K562 (cell line): ENCODE data around the gene MPHOSPH10. TPM values are rescaled to one million over a fixed set of nuclear protein-coding genes. Genes with fewer than 3 reads are reported as not detected.

Source experiments
- ATAC-seq: fragments of 200-7000 bp; cut with Tn5 transposase; 3 replicates; pipeline ENCODE4 v1.9.1; 2020; ENCODE audit warnings: moderate library complexity
- BruUV-seq: library from RNA; stranded (reverse); fragments of 400-500 nt; replicated peaks from 2 replicates; lab custom pipeline; 2021; lab: Mats Ljungman, UMichigan
- CTCF ChIA-PET: fragments of 300-600 bp; formaldehyde crosslinking; extraction: SDS; loops from one replicate; lab custom pipeline; 2021; ENCODE audit warnings: low intra/inter-chr PET ratio; lab: Yijun Ruan, JAX
- POLR2A ChIA-PET: fragments of 300-600, 350-650 bp; sonication (Branson Sonifier 250); formaldehyde crosslinking; extraction: SDS; loops from one replicate; lab custom pipeline; 2021; ENCODE audit warnings: antibody characterized with exemption, inconsistent platforms; lab: Yijun Ruan, JAX
- DNase-seq, 4 experiments: peaks; one replicate each; pipeline versions ENCODE4 v3.0.0 to v3.0.0-alpha.2; 2011 to 2018; ENCODE audit warnings: low spot score in 3 of 4, mixed read lengths in 3 of 4; ENCODE audit errors: extremely low read depth in 1 of 4
- FAIRE-seq: peaks from 2 replicates; lab custom pipeline; 2011; peaks lifted over from hg19 to GRCh38; lab: Jason Lieb, UNC
- H2AFZ ChIP-seq: 2 replicates; pipeline ENCODE4 v1.6.0; 2011; ENCODE audit warnings: low read depth, low read length, control low read depth, inconsistent platforms
- H3K27ac ChIP-seq: fragments of 200-600 bp; 3 replicates; pipeline ENCODE4 v1.8.0; 2011; ENCODE audit warnings: low read depth, mild to moderate bottlenecking, control low read depth, inconsistent platforms, low read length, moderate library complexity, mixed read lengths; ENCODE audit errors: extremely low read depth
- H3K27me3 ChIP-seq, 2 experiments: fragments of 300-600 bp in 1 of 2; 2 replicates in 1 of 2; 3 replicates in 1 of 2; pipeline versions ENCODE4 v1.6.0 to v1.8.0; 2011; ENCODE audit warnings: inconsistent platforms in 2 of 2, low read length in 2 of 2, mild to moderate bottlenecking in 1 of 2, mixed read lengths in 1 of 2, moderate library complexity in 1 of 2; ENCODE audit not compliant: control insufficient read depth in 2 of 2, insufficient read depth in 2 of 2
- H3K36me3 ChIP-seq: fragments of 300-600 bp; 3 replicates; pipeline ENCODE4 v1.8.0; 2011; ENCODE audit warnings: mild to moderate bottlenecking, low read length, inconsistent platforms; ENCODE audit not compliant: control insufficient read depth, insufficient read depth
- H3K4me1 ChIP-seq, 2 experiments: fragments of 200-600 bp in 1 of 2; replicated peaks in 1 of 2; 2 replicates in 1 of 2; 3 replicates in 1 of 2; pipeline versions ENCODE4 v1.5.1 to v1.8.0; 2011; ENCODE audit warnings: inconsistent platforms in 2 of 2, low read length in 2 of 2, mild to moderate bottlenecking in 1 of 2, mixed read lengths in 1 of 2, moderate library complexity in 1 of 2; ENCODE audit not compliant: control insufficient read depth in 2 of 2, insufficient read depth in 2 of 2
- H3K4me2 ChIP-seq: 2 replicates; pipeline ENCODE4 v1.6.1; 2011; ENCODE audit warnings: low read length, control low read depth, inconsistent platforms, mixed read lengths; ENCODE audit not compliant: insufficient read depth
- H3K4me3 ChIP-seq: fragments of 200-600 bp; sonication (generic), shearing (Covaris generic); 2 replicates; pipeline ENCODE4 v1.5.1; 2016; ENCODE audit warnings: control low read depth, inconsistent platforms
- H3K79me2 ChIP-seq: fragments of 200-600 bp; 3 replicates; pipeline ENCODE4 v1.8.0; 2011; ENCODE audit warnings: low read length, inconsistent platforms; ENCODE audit not compliant: control insufficient read depth, insufficient read depth
- H3K9ac ChIP-seq, 2 experiments: 2 replicates each; pipeline versions ENCODE4 v1.6.0 to v1.6.1; 2011; ENCODE audit warnings: low read depth in 2 of 2, low read length in 2 of 2, control low read depth in 1 of 2, inconsistent platforms in 1 of 2, mild to moderate bottlenecking in 1 of 2, mixed read lengths in 1 of 2; ENCODE audit not compliant: insufficient read depth in 1 of 2
- H3K9me1 ChIP-seq: one replicate; pipeline ENCODE4 v1.6.0; 2011; ENCODE audit warnings: inconsistent platforms, mild to moderate bottlenecking, low read length, moderate library complexity; ENCODE audit not compliant: control insufficient read depth, insufficient read depth
- H3K9me3 ChIP-seq: replicated peaks from 2 replicates; pipeline ENCODE4 v1.5.1; 2011; ENCODE audit warnings: low read depth, low read length, inconsistent platforms; ENCODE audit not compliant: control insufficient read depth, insufficient read depth
- H4K20me1 ChIP-seq: replicated peaks from 2 replicates; pipeline ENCODE4 v1.6.1; 2011; ENCODE audit warnings: low read length, inconsistent platforms, mixed read lengths; ENCODE audit not compliant: control insufficient read depth, insufficient read depth
- CBFA2T3 ChIP-seq: fragments of 450-650 bp; IDR thresholded peaks from 2 replicates; pipeline ENCODE4 v1.6.1; 2017
- HDAC6 ChIP-seq: IDR thresholded peaks from 2 replicates; pipeline ENCODE4 v1.6.1; 2012; ENCODE audit warnings: low read depth, mild to moderate bottlenecking, control low read depth, inconsistent platforms, low read length, moderate library complexity
- HOMEZ ChIP-seq: fragments of 250-450 bp; sonication (Bioruptor Pico); IDR thresholded peaks from 2 replicates; pipeline ENCODE4 v1.4.0; 2020; ENCODE audit warnings: mild to moderate bottlenecking, moderate library complexity
- KAT7 ChIP-seq: sonication (generic); formaldehyde crosslinking; IDR thresholded peaks from 2 replicates; pipeline ENCODE4 v1.8.0; 2022; ENCODE audit warnings: missing genetic modification reagents, mild to moderate bottlenecking, borderline replicate concordance
- MYNN ChIP-seq, 2 experiments: sonication (generic); formaldehyde crosslinking in 1 of 2; IDR thresholded peaks; 2 replicates each; pipeline versions ENCODE4 v1.5.0 to v1.6.1; 2016 to 2020; ENCODE audit warnings: antibody characterized with exemption in 1 of 2, missing genetic modification reagents in 1 of 2
- RAD51 ChIP-seq: fragments of 450-650 bp; IDR thresholded peaks from 2 replicates; pipeline ENCODE4 v1.7.1; 2016; ENCODE audit warnings: low read depth, mild to moderate bottlenecking, borderline replicate concordance
- RBM25 ChIP-seq: fragments of 200-400 bp; formaldehyde crosslinking; IDR thresholded peaks from 2 replicates; pipeline ENCODE4 v1.6.1; 2018; ENCODE audit warnings: low read length, low read depth, moderate library complexity; ENCODE audit not compliant: severe bottlenecking
- TFE3 ChIP-seq: fragments of 450-650 bp; formaldehyde crosslinking; IDR thresholded peaks from 2 replicates; pipeline ENCODE4 v1.4.0; 2020; ENCODE audit warnings: mild to moderate bottlenecking, mixed read lengths
- THRA ChIP-seq: fragments of 450-650 bp; IDR thresholded peaks from 2 replicates; pipeline ENCODE4 v1.6.1; 2017; ENCODE audit warnings: mild to moderate bottlenecking, moderate library complexity
- THRB ChIP-seq: fragments of 450-650 bp; formaldehyde crosslinking; conservative IDR thresholded peaks from 2 replicates; pipeline ENCODE4 v1.4.0; 2022; ENCODE audit warnings: mild to moderate bottlenecking, missing genetic modification characterization
- U2AF1 ChIP-seq: fragments of 200-400 bp; formaldehyde crosslinking; optimal IDR thresholded peaks from 2 replicates; pipeline ENCODE3; 2017; ENCODE audit warnings: mild to moderate bottlenecking, low read depth, low read length, moderate library complexity
- WGBS: fragments of 100-300 bp; shearing (Covaris generic); methylation state at CpG from one replicate; pipeline ENCODE4 v1.1.6; 2016; ENCODE audit warnings: low coverage, mixed read lengths; ENCODE audit not compliant: insufficient coverage; ENCODE audit errors: missing lambda C conversion rate; 5-methylcytosine and 5-hydroxymethylcytosine counted together
- in situ Hi-C: fragments of 300-500 bp; cut with MboI; formaldehyde crosslinking; loops from 4 replicates; pipeline ENCODE4 v1.15.0; 2018; ENCODE audit warnings: inconsistent platforms, mixed read lengths
- intact Hi-C: fragments of 100-400 bp; cut with micrococcal nuclease; formaldehyde crosslinking; loops from 2 replicates; pipeline ENCODE4 v1.14.2; 2022
- polyA plus RNA-seq, 8 experiments: library from polyadenylated mRNA; depleted of rRNA in 4 of 8; stranded (reverse) in 5 of 8; unstranded in 3 of 8; fragments of >200 nt; fragmentation: Nextera tagmentation in 2 of 8; fragmentation: Illumina TruSeq in 1 of 8; extraction: Ambion mirVana in 2 of 8; extraction: Trizol in 1 of 8; gene quantifications; 2 replicates each; pipeline versions ENCODE4 v1.2.1 to v1.2.3, GENCODE V29; 2011 to 2014; ENCODE audit warnings: inconsistent platforms in 1 of 8, missing spikeins in 1 of 8
- total RNA-seq, 7 experiments: library from RNA; depleted of rRNA in 6 of 7; stranded (reverse); fragments of >200 nt in 6 of 7; fragmentation: Illumina TruSeq in 2 of 7; extraction: Trizol in 2 of 7; gene quantifications; 2 replicates each; pipeline versions ENCODE4 v1.2.1 to v1.2.3, GENCODE V29; 2011 to 2021; ENCODE audit warnings: low replicate concordance in 1 of 7

MPHOSPH10 gene
- total and polyA plus RNA-seq, 9 of the 15 experiments (the other 6 are each of a cell fraction or from before 2014, with no cell fraction given): 36.8 to 83.7 (median 58.5) TPM

- Histone ChIP-seq H3K36me3 (peaks cover under 1% of the 10 kb centered on the region; the same call in 1 of the 3 replicates), H3K27me3 (no peaks in the 10 kb centered on the region), H2AFZ (0 out of 2 replicates have a peak overlapping the region, but pooled peaks have one; percentile 28), H3K4me1 (no peaks in the 10 kb centered on the region), H3K4me2 (no peak overlapping the region), H3K4me3 (no peak overlapping the region), H3K9me1 (no peaks in the 10 kb centered on the region), H3K79me2 (no peaks in the 10 kb centered on the region), H3K9ac (no peak overlapping the region), H3K27ac (no peak overlapping the region), H3K9me3 (no peaks in the 10 kb centered on the region), H4K20me1 (no peaks in the 10 kb centered on the region)
- DNase-seq (no peak), FAIRE-seq (no peak), ATAC-seq (no peak)
- ChIA-PET POLR2A (interaction anchor here (0.8 to 1.8 kb wide), 4 partner anchors 14 to 1848 kb away, joined by 3 to 4 read pairs (median 4); no protein-coding TSS in a partner anchor), CTCF (no interaction called here)
- intact Hi-C loops: no loop called here
- 25% methylated on average over 6 of the region's 6 CpGs for WGBS
- no TSS peak for BruUV-seq
- TF ChIP-seq THRA (no peak), HDAC6 (no peak), HOMEZ (CRISPR knock-in tag) (no peak), RBM25 (no peak), THRB (CRISPR knock-in tag) (no peak), CBFA2T3 (no peak), MYNN (IDR thresholded peaks at IDR 0.05) (no peak), MYNN (CRISPR knock-in tag; IDR thresholded peaks at IDR 0.05) (no peak), KAT7 (CRISPR knock-in tag) (no peak), U2AF1 (no peak), TFE3 (CRISPR knock-in tag) (peak; percentile 18; the same call in 1 of the 2 replicates), RAD51 (peak; percentile 39; the same call in 1 of the 2 replicates)
- in situ Hi-C loops: no loop called here
Observed at GRCh38 chr2:71102981-71103681, 27.3 kb upstream of the MPHOSPH10 start.
